GM12874 (cell line): Measurements from ENCODE around the gene GBP7.

Source experiments
- TF ChIP-seq, protein P1 (sequence below): IDR thresholded peaks from 2 replicates; pipeline ENCODE4 v1.5.1; 2011; ENCODE audit warnings: low read depth, mild to moderate bottlenecking, control low read depth, low read length, moderate library complexity; ENCODE audit not compliant: insufficient read depth

Gene GBP7

GRCh38 chr1:89146721-89147120 is 29.1 kb downstream of the GBP7 start:
- TF ChIP-seq, protein P1, sequence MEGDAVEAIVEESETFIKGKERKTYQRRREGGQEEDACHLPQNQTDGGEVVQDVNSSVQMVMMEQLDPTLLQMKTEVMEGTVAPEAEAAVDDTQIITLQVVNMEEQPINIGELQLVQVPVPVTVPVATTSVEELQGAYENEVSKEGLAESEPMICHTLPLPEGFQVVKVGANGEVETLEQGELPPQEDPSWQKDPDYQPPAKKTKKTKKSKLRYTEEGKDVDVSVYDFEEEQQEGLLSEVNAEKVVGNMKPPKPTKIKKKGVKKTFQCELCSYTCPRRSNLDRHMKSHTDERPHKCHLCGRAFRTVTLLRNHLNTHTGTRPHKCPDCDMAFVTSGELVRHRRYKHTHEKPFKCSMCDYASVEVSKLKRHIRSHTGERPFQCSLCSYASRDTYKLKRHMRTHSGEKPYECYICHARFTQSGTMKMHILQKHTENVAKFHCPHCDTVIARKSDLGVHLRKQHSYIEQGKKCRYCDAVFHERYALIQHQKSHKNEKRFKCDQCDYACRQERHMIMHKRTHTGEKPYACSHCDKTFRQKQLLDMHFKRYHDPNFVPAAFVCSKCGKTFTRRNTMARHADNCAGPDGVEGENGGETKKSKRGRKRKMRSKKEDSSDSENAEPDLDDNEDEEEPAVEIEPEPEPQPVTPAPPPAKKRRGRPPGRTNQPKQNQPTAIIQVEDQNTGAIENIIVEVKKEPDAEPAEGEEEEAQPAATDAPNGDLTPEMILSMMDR, result no peak

DNA sequence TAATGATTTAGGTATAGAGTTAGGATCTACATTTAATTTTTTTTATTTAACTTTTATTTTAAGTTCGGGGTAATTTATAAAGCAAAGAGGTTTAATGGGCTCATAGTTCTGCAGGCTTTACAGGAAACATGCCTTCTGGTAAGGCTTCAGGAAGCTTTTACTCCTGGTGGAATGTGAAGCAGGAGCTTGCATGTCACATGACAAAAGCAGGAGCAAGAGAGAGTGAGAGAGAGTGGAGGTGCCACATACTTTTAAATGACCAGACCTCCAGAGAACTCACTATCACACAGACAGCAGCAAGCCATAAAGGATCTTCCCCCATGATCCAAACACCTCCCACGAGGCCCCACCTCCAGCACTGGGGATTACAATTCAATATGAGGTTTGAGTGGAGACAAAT is 32.3 kb downstream of the GBP7 start:
- TF ChIP-seq, protein P1, result no peak

GRCh38 chr1:89142160-89142559 is 33.6 kb downstream of the GBP7 start:
- TF ChIP-seq, protein P1, result no peak

DNA sequence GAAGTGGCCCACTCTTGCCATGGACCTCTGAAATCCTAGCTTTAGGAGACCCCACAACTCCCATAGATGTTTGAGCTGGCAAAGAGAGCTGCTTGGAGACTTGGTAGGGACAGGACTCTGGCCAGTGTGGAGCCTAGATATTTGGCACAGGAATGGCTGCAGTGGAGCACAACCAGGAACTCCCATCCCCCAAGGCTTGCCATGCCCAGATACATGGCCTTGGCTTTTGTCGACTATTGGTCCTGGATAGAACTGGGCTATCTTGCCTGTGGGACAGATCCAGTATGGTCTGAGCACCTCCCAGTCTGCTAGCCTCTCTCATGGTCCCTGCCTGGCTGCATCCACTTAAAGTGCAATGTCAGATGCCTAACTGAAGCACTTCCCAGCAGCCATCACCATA is 42.1 kb downstream of the GBP7 start:
- TF ChIP-seq, protein P1, result no peak

GRCh38 chr1:89130716-89131115 is 45.1 kb downstream of the GBP7 start:
- TF ChIP-seq, protein P1, result no peak

- TF ChIP-seq, protein P1, result no peak
Observed at GRCh38 chr1:89129911-89130310, 45.9 kb downstream of the GBP7 start.

DNA sequence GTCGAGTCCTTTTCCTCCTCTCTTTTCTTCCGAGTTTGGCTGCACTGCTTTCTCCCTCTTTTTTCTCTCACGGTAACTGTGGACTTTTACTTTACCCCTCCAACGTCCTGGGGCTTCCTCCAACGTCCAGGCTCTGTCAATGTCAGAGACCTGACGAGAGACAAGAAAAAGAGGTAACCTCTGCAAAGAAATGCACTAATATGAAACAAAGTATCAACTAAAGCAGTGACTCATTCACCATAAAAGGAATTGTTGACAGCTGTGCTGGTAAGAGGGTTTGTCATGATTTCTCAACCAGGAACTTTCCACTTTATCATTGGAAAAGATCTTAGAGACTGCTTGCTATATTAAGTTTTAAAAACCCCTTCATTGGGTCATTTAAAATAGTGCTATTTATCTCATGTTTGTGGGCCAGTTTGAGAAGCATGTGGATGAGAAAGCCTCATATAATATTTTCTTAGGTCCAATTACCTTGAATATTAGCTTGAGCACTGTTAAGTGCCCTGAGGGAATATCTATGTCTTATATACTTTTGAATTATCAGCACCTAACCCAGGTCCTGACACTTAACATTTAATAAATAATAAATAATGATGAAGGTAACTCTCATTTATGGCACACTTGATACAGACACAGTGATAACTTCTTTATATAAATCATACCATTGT is 49.8 kb downstream of the GBP7 start, which contains the start of gene GBP2:
Gene GBP2 (minus strand): TSS at position 202 of the 668 bp plus-strand sequence. CDS start 4,148 bp downstream, outside the sequence.
- TF ChIP-seq, protein P1, result no peak
